Neural progenitor cell (in vitro differentiated cells): Measurements from ENCODE around the gene LAMTOR1.

Experiments
- CTCF ChIP-seq: fragments of 200-600 bp; sonication (generic); IDR thresholded peaks from 2 replicates; pipeline ENCODE4 v1.5.1; 2017; ENCODE audit warnings: antibody characterized with exemption, mild to moderate bottlenecking
- EZH2 ChIP-seq: fragments of 200-600 bp; sonication (generic); IDR thresholded peaks from 2 replicates; pipeline ENCODE4 v1.6.1; 2017; ENCODE audit warnings: antibody characterized with exemption, mild to moderate bottlenecking, moderate library complexity
- EZH2phosphoT487 ChIP-seq: fragments of 200-600 bp; sonication (generic); IDR thresholded peaks from 2 replicates; pipeline ENCODE4 v1.6.1; 2017; ENCODE audit warnings: antibody characterized with exemption

GRCh38 chr11:72088076-72088808 lies 14.9 kb downstream of the LAMTOR1 start:
- no peak for TF ChIP-seq CTCF
- no peak for TF ChIP-seq EZH2phosphoT487
- TF ChIP-seq EZH2: no peak
